PFSK-1 (cell line): ENCODE data around the gene PRDX5.

Experiments
- FOXP2 ChIP-seq: optimal IDR thresholded peaks from 2 replicates; pipeline ENCODE3; 2011; ENCODE audit warnings: borderline replicate concordance, control low read depth, inconsistent platforms; ENCODE audit not compliant: insufficient read depth; ENCODE audit errors: extremely low read length, extremely low read depth
- POLR2AphosphoS5 ChIP-seq: IDR thresholded peaks from 2 replicates; pipeline ENCODE4 v1.6.1; 2012; ENCODE audit warnings: low read depth, mild to moderate bottlenecking, control low read depth, low read length, moderate library complexity
- SIN3A ChIP-seq: IDR thresholded peaks from 2 replicates; pipeline ENCODE4 v1.6.1; 2012; ENCODE audit warnings: mild to moderate bottlenecking, low read length, moderate library complexity, borderline replicate concordance; ENCODE audit not compliant: insufficient read depth
- TAF1 ChIP-seq: IDR thresholded peaks from 2 replicates; pipeline ENCODE4 v1.6.1; 2012; ENCODE audit warnings: low read length, control low read depth, borderline replicate concordance; ENCODE audit not compliant: insufficient read depth
- TF ChIP-seq, protein P1 (sequence below), 2 experiments: IDR thresholded peaks; 2 replicates each; pipeline versions ENCODE4 v1.6.1 to v1.8.0; 2011 to 2012; ENCODE audit warnings: low read depth in 2 of 2, low read length in 2 of 2, control low read depth in 1 of 2, inconsistent platforms in 1 of 2, mild to moderate bottlenecking in 1 of 2, moderate library complexity in 1 of 2; ENCODE audit not compliant: insufficient read depth in 1 of 2

The PRDX5 gene

DNA sequence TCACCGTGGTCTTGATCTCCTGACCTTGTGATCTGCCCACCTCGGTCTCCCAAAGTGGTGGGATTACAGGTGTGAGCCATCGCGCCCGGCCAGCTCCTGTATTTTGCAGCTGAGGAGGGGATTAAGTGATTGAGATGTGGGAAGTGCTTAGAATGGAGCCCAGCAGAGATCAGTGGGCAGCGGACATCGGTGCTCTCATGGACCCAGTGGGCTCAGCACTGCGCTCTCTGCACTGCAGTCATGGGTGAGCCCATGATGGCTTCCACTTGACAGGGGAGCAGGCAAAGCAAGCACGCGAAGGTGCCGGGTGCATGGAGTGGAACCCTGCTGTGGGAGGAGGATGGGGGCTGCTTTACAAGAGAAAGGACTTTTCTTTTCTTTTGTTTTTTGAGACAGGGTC is 13.0 kb downstream of the PRDX5 start:
- TF ChIP-seq POLR2AphosphoS5 (no peak), FOXP2 (no peak), SIN3A (no peak), TAF1 (no peak)
- TF ChIP-seq, protein P1, sequence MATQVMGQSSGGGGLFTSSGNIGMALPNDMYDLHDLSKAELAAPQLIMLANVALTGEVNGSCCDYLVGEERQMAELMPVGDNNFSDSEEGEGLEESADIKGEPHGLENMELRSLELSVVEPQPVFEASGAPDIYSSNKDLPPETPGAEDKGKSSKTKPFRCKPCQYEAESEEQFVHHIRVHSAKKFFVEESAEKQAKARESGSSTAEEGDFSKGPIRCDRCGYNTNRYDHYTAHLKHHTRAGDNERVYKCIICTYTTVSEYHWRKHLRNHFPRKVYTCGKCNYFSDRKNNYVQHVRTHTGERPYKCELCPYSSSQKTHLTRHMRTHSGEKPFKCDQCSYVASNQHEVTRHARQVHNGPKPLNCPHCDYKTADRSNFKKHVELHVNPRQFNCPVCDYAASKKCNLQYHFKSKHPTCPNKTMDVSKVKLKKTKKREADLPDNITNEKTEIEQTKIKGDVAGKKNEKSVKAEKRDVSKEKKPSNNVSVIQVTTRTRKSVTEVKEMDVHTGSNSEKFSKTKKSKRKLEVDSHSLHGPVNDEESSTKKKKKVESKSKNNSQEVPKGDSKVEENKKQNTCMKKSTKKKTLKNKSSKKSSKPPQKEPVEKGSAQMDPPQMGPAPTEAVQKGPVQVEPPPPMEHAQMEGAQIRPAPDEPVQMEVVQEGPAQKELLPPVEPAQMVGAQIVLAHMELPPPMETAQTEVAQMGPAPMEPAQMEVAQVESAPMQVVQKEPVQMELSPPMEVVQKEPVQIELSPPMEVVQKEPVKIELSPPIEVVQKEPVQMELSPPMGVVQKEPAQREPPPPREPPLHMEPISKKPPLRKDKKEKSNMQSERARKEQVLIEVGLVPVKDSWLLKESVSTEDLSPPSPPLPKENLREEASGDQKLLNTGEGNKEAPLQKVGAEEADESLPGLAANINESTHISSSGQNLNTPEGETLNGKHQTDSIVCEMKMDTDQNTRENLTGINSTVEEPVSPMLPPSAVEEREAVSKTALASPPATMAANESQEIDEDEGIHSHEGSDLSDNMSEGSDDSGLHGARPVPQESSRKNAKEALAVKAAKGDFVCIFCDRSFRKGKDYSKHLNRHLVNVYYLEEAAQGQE (IDR thresholded peaks at IDR 0.05; ENCODE audit: insufficient read depth in 1 of 2, low read depth in 2 of 2, low read length in 2 of 2): no peak

DNA sequence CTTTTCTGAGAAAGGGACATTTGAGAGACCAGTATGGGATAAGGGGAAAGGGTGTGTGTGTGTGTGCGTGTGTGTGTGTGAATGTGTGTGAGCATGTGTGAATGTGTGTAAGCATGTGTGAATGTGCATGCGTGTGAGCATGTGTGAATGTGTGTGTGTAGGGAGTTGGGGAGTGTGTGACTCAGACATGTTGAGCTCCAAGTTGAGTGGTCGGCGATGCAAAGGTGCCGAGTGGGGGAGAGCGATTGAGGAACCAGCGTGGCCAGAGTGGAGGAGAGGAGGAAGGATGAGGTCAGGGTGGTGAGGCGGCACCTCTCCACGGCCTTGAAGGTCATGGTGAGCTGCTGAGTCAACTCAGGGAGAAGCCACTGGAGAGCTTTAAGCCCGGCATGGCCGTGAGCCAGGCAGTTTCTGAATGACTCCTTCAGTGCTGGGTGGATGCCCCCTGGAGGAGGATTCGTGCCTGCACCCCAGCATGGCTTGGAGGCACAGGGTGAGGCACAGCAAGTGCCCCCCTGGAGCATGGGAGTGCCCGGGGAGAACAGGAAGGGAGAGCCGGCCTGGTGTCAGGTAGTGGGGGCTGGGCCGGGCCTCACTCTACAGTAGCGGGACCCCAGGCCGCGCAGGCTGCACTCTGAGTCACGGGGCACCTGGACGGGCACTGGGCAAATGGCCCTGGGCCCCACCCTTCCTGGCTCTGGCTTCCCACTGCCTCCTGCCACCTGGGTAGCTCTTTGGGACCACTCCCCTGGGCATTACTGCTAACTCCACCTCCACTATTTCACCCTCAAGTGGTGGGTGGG is 13.8 kb downstream of the PRDX5 start:
- TF ChIP-seq FOXP2 (no peak), POLR2AphosphoS5 (no peak), TAF1 (no peak), SIN3A (no peak)
- TF ChIP-seq, protein P1 (IDR thresholded peaks at IDR 0.05; ENCODE audit: insufficient read depth in 1 of 2, low read depth in 2 of 2, low read length in 2 of 2): no peak

DNA sequence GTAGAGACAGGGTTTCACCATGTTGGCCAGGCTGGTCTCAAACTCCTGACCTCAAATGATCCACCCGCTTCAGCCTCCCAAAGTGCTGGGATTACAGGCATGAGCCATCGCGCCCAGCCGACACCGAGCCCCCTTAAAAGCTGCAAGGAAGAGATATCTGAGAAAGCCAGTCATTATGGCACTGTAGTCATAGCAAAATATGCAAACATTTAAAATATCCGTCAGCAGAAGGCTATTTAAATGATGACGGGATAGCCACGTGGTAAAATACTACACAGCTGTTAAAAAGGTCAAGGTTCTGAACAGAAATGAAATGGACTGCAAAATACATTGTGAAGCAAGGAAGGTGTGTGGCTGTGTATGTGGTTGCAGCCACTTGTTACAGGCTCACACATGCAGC is 15.6 kb downstream of the PRDX5 start:
- no peak for TF ChIP-seq TAF1
- no peak for TF ChIP-seq SIN3A
- TF ChIP-seq POLR2AphosphoS5: no peak
- TF ChIP-seq FOXP2: no peak
- TF ChIP-seq, protein P1 (IDR thresholded peaks at IDR 0.05; ENCODE audit: insufficient read depth in 1 of 2, low read depth in 2 of 2, low read length in 2 of 2): no peak

DNA sequence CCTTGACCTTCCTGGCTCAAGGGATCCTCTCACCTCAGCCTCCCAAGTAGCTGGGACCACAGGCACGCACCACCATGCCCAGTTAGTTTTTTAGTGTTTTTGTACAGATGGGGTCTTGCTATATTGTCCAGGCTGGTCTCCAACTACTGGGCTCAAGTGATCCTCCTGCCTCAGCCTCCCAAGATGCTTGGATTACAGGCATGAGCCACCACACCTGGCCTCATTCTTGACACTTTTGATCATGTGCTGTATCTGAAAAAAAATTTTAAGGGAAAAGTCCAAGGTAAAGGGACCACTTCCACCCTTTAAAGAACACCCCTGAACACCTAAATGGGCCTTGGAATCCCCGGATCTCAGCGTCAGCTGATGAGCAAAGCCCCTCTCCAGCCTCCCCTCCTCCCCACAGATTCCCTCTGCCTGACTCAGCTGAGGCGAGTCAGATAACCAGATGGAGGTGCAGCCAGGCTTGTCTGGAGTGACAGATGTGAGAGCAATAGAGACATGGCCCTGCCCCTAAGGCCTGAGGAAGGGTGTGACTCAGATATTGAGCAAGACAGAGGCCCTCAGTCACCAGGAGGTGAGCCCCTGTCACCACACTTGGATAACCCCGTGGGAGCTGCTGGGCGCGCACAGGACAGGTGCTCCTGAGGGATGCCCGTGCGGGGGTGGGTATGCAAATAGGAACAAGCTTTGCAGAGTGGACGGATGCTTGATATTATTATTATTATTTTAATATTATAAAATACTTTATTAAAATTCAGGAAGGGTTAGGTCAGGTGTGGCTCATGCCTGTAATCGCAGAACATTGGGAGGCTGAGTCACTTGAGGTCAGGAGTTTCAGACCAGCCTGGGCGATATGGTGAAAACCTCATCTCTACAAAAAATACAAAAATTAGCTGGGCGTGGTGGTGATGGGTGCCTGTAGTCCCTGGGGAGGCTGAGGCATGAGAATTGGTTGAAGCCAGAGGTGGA is 17.1 kb downstream of the PRDX5 start:
- TF ChIP-seq SIN3A (no peak), TAF1 (no peak), POLR2AphosphoS5 (no peak), FOXP2 (no peak)
- TF ChIP-seq, protein P1 (IDR thresholded peaks at IDR 0.05; ENCODE audit: insufficient read depth in 1 of 2, low read depth in 2 of 2, low read length in 2 of 2): no peak
